ENCODE results near the gene PMEPA1. TPM values are rescaled to one million over a fixed set of nuclear protein-coding genes. Genes with fewer than 3 reads are reported as not detected.
A peak's percentile ranks its signal among the peaks of the same experiment; 100 is the strongest.
"Not testable (repeated sequence)": the region's sequence is repeated elsewhere in the genome, so short reads cannot be mapped to it uniquely, and the experiment has no call there.

PMEPA1 gene
- polyA plus RNA-seq, 1 donor: 16.0 TPM

GRCh38 chr20:57651881-57652605 lies 57.8 kb downstream of the PMEPA1 start:
- DNase-seq: no peak

GRCh38 chr20:57650756-57651483 lies 58.9 kb downstream of the PMEPA1 start:
- DNase-seq: no peak

DNA sequence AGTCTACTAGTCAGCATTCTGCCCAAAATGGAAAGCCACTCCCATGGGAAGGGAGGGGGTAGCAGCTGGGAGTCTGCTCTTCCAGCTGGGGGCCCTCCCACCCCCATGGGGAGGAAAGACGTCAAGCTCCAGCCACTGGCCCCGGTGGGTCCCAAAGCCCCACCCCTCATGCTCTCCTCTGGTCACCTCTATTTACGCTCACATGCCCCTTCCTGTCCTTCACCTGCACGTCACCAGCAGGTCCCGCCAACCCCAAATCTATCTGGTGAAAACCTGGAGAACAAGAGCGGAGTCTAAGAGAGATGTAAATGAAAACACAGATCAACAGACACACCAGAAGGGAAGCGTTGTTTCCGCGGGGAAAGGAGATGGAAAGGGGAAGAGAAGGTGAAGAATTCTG lies 59.5 kb downstream of the PMEPA1 start:
- no peak for DNase-seq

- DNase-seq: no peak
These were observed 60.2 kb downstream of the PMEPA1 start for GRCh38 chr20:57649617-57650015.

DNA sequence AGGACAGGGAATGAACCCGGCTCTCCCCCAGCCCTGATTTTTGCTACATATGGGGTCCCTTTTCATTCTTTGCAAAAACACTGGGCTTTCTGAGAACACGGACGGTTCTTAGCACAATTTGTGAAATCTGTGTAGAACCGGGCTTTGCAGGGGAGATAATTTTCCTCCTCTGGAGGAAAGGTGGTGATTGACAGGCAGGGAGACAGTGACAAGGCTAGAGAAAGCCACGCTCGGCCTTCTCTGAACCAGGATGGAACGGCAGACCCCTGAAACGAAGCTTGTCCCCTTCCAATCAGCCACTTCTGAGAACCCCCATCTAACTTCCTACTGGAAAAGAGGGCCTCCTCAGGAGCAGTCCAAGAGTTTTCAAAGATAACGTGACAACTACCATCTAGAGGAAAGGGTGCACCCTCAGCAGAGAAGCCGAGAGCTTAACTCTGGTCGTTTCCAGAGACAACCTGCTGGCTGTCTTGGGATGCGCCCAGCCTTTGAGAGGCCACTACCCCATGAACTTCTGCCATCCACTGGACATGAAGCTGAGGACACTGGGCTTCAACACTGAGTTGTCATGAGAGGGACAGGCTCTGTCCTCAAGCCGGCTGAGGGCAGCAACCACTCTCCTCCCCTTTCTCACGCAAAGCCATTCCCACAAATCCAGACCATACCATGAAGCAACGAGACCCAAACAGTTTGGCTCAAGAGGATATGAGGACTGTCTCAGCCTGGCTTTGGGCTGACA lies 60.8 kb downstream of the PMEPA1 start:
- DNase-seq: no peak

- DNase-seq: no peak
These were observed 61.7 kb downstream of the PMEPA1 start for GRCh38 chr20:57647933-57648785.

- no peak for DNase-seq
These were observed 62.5 kb downstream of the PMEPA1 start for GRCh38 chr20:57647006-57647932.

DNA sequence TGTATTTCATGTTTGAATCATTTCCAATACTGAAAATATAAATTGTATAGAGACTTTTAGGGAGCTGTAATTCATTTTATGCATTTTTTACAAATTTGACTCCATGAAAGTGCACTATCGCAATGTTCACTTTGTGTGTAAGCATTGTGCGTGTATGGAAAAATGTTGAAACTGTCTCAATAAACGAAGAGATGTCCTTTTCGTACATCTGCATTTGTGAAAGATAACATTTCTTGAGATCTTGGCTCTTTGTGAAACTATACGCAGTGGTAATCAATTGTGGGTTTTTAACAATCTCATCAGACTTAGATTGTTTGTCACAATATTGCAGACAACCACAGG lies 70.9 kb downstream of the PMEPA1 start:
- DNase-seq: no peak

- no peak for DNase-seq
These were observed 71.5 kb downstream of the PMEPA1 start for GRCh38 chr20:57638173-57638894.

- no peak for DNase-seq
These were observed 75.8 kb downstream of the PMEPA1 start for GRCh38 chr20:57633945-57634491.

GRCh38 chr20:57632286-57632685 lies 77.5 kb downstream of the PMEPA1 start:
- no peak for DNase-seq

- DNase-seq: no peak
These were observed 79.8 kb downstream of the PMEPA1 start for GRCh38 chr20:57630061-57630460.

DNA sequence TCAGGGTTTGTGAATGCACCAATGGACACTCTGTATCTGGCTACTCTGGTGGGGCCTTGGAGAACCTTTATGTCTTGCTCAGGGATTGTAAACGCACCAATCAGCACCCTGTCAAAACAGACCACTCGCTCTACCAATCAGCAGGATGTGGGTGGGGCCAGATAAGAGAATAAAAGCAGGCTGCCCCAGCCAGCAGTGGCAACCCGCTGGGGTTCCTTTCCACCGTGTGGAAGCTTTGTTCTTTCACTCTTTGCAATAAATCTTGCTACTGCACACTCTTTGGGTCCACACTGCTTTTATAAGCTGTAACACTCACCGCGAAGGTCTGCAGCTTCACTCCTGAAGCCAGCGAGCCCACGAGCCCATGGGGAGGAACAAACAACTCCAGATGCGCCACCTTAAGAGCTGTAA lies 80.3 kb downstream of the PMEPA1 start:
- not testable (repeated sequence) for DNase-seq

GRCh38 chr20:57628962-57629308 lies 80.9 kb downstream of the PMEPA1 start:
- DNase-seq: not testable (repeated sequence)

GRCh38 chr20:57628047-57628961 lies 81.5 kb downstream of the PMEPA1 start:
- DNase-seq: peak; percentile 33

- DNase-seq: no peak
These were observed 82.5 kb downstream of the PMEPA1 start for GRCh38 chr20:57627339-57627738.

DNA sequence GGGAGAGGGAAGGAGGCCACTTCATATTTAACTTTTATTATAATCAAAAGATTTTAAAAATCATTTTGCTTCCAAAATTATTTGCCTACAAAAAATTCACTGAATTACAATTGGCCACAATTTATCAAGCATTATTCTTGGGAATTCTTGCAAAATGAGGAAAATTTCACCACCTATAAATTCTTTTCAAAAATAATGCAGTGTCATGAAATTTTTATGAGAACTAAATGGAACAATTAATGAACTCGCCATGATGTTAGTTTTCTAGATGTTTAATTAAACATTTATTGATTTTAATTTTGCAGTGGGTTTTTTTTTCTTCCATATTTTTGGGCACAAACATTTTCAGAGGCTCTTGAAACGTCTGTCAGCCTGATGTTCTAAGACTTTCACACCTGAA lies 83.8 kb downstream of the PMEPA1 start:
- DNase-seq: no peak

GRCh38 chr20:57625181-57625958 lies 84.4 kb downstream of the PMEPA1 start:
- DNase-seq: no peak

All from left kidney (tissue), 2 donors.